HepG2 (cell line): ENCODE results near the gene FARSB. TPM values are rescaled to one million over a fixed set of nuclear protein-coding genes. Genes with fewer than 3 reads are reported as not detected.
A peak's percentile ranks its signal among the peaks of the same experiment; 100 is the strongest.

Source experiments
- DRAP1 ChIP-seq: IDR thresholded peaks from 2 replicates; pipeline ENCODE4 v1.6.1; 2016; ENCODE audit warnings: missing genetic modification reagents, missing compliant biosample characterization
- KDM5A ChIP-seq: fragments of 200-600 bp; sonication (generic); IDR thresholded peaks from 2 replicates; pipeline ENCODE4 v1.7.0; 2018; ENCODE audit warnings: antibody characterized with exemption, mild to moderate bottlenecking, low read length, borderline replicate concordance
- KDM6A ChIP-seq: IDR thresholded peaks from 2 replicates; pipeline ENCODE4 v1.6.1; 2016; ENCODE audit warnings: low read depth
- MIER2 ChIP-seq: IDR thresholded peaks from 2 replicates; pipeline ENCODE4 v1.6.1; 2016; ENCODE audit warnings: missing biosample characterization, missing genetic modification reagents
- MLLT10 ChIP-seq: sonication (generic); formaldehyde crosslinking; IDR thresholded peaks from 2 replicates; pipeline ENCODE4 v1.4.0; 2020; ENCODE audit warnings: missing genetic modification reagents
- NFKB2 ChIP-seq: sonication (generic); formaldehyde crosslinking; IDR thresholded peaks from 2 replicates; pipeline ENCODE4 v1.4.0; 2020; ENCODE audit warnings: missing genetic modification reagents, borderline replicate concordance
- RBAK ChIP-seq: sonication (generic); formaldehyde crosslinking; IDR thresholded peaks from 2 replicates; pipeline ENCODE4 v1.5.1; 2020; ENCODE audit warnings: mild to moderate bottlenecking, missing genetic modification reagents
- RORA ChIP-seq: sonication (generic); formaldehyde crosslinking; IDR thresholded peaks from 2 replicates; pipeline ENCODE4 v1.5.0; 2020; ENCODE audit warnings: mild to moderate bottlenecking, missing genetic modification reagents, moderate library complexity
- RXRB ChIP-seq: IDR thresholded peaks from 2 replicates; pipeline ENCODE4 v1.6.1; 2016; ENCODE audit warnings: borderline replicate concordance, missing genetic modification reagents, missing compliant biosample characterization
- SIX1 ChIP-seq: sonication (generic); formaldehyde crosslinking; IDR thresholded peaks from 2 replicates; pipeline ENCODE4 v1.4.0; 2020; ENCODE audit warnings: missing genetic modification reagents, borderline replicate concordance
- SRSF1 ChIP-seq: fragments of 200-400 bp; formaldehyde crosslinking; optimal IDR thresholded peaks from 2 replicates; pipeline ENCODE3; 2017; ENCODE audit warnings: mild to moderate bottlenecking, low read depth, low read length, moderate library complexity
- ZNF263 ChIP-seq: sonication (generic); formaldehyde crosslinking; IDR thresholded peaks from 2 replicates; pipeline ENCODE4 v1.4.0; 2020; ENCODE audit warnings: missing genetic modification reagents
- ZNF275 ChIP-seq: sonication (generic); formaldehyde crosslinking; IDR thresholded peaks from 2 replicates; pipeline ENCODE4 v1.8.0; 2022; ENCODE audit warnings: missing genetic modification reagents, mild to moderate bottlenecking, inconsistent platforms, borderline replicate concordance
- ZNF512 ChIP-seq: sonication (generic); formaldehyde crosslinking; IDR thresholded peaks from 2 replicates; pipeline ENCODE4 v1.4.0; 2020; ENCODE audit warnings: mild to moderate bottlenecking, missing genetic modification reagents
- ZNF576 ChIP-seq: sonication (generic); formaldehyde crosslinking; IDR thresholded peaks from 2 replicates; pipeline ENCODE4 v1.4.0; 2020; ENCODE audit warnings: mild to moderate bottlenecking, missing genetic modification reagents
- ZNF646 ChIP-seq: sonication (generic); formaldehyde crosslinking; IDR thresholded peaks from 2 replicates; pipeline ENCODE4 v1.9.0; 2021; ENCODE audit warnings: mild to moderate bottlenecking, missing genetic modification reagents
- ZNF660 ChIP-seq: sonication (generic); formaldehyde crosslinking; IDR thresholded peaks from 2 replicates; pipeline ENCODE4 v1.5.1; 2020; ENCODE audit warnings: mild to moderate bottlenecking, low read depth, missing genetic modification reagents, borderline replicate concordance
- polyA plus RNA-seq, 8 experiments: library from polyadenylated mRNA; depleted of rRNA in 3 of 8; stranded (reverse) in 7 of 8; unstranded in 1 of 8; fragments of >200 nt; fragmentation: Illumina TruSeq in 4 of 8; extraction: Trizol in 4 of 8; gene quantifications; 2 replicates each; pipeline versions ENCODE4 v1.2.1 to v1.2.3, GENCODE V29; 2011 to 2016; ENCODE audit warnings: low read depth in 4 of 8, missing spikeins in 1 of 8, mixed read lengths in 1 of 8; ENCODE audit not compliant: insufficient read depth in 1 of 8
- total RNA-seq, 5 experiments: library from RNA; depleted of rRNA; stranded (reverse); fragments of >200 nt; fragmentation: Illumina TruSeq; extraction: Trizol; gene quantifications; 2 replicates each; pipeline ENCODE4 v1.2.3, GENCODE V29; 2016; ENCODE audit warnings: low read depth in 1 of 5

Gene FARSB
- total and polyA plus RNA-seq, 2 of the 13 experiments (the other 11 are each of a cell fraction or from before 2014, with no cell fraction given) = 23.3 to 45.9 TPM

GRCh38 chr2:222655787-222656525 lies at the start of gene FARSB (continued):
- TF ChIP-seq ZNF660 (CRISPR knock-in tag) (no peak), RBAK (CRISPR knock-in tag) (no peak), RXRB (no peak), SIX1 (CRISPR knock-in tag) (0 out of 2 replicates have a peak, but pooled peaks have one; percentile 56), ZNF646 (no peak), NFKB2 (peak; percentile 95; the same call in 1 of the 2 replicates), SRSF1 (no peak), KDM5A (peak; percentile 97), KDM6A (CRISPR knock-in tag) (no peak), ZNF576 (CRISPR knock-in tag) (no peak), RORA (CRISPR knock-in tag) (no peak), MIER2 (CRISPR knock-in tag) (0 out of 2 replicates have a peak, but pooled peaks have one; percentile 25), DRAP1 (CRISPR knock-in tag) (peak; percentile 74), ZNF263 (CRISPR knock-in tag) (peak; percentile 34; the same call in 1 of the 2 replicates), MLLT10 (CRISPR knock-in tag) (no peak), ZNF275 (CRISPR knock-in tag) (peak; percentile 82; the same call in 1 of the 2 replicates), ZNF512 (no peak)
